ENCODE results near the gene CUTA. TPM values are rescaled to one million over a fixed set of nuclear protein-coding genes. Genes with fewer than 3 reads are reported as not detected.

CUTA gene
- total RNA-seq, 1 donor from 2014 or later = 73.2 TPM

DNA sequence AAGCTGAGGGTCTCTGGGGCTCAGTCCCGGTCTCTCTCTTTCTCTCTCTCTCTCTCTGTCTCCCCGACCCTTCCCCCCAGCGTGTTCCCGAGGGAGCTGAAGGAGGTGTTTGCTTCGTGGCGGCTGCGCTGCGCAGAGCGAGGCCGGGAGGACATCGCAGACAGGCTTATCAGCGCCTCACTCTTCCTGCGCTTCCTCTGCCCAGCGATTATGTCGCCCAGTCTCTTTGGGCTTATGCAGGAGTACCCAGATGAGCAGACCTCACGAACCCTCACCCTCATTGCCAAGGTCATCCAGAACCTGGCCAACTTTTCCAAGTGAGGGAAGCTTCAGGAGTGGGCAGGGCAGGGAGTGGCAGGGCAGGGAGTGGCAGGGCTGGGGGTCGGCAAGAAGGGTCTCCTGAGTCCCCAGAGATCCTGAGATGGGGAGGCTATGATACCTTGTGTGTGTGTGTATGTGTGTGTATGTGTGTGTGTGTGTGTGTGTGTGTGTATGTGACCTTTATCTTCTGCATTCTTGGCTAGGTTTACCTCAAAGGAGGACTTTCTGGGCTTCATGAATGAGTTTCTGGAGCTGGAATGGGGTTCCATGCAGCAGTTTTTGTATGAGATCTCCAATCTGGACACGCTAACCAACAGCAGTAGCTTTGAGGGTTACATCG, 22.9 kb upstream of the CUTA start:
- Histone ChIP-seq H3K4me3 (no peak overlapping the region), H3K36me3 (peaks cover 3 to 65% of the 10 kb centered on the region in 2 donors), H3K9me3 (no peaks in the 10 kb centered on the region), H3K4me1 (no peaks in the 10 kb centered on the region), H3K27me3 (no peaks in the 10 kb centered on the region), H3K27ac (no peak overlapping the region)
- DNase-seq (ENCODE audit: extremely low spot score in 2 of 2) = no peak
- intact Hi-C loops (cut with DNase I) = no loop called here
- TF ChIP-seq POLR2AphosphoS5 (IDR thresholded peaks at IDR 0.05; ENCODE audit: insufficient read depth in 1 of 2, low read depth in 1 of 2) (no peak), POLR2A (IDR thresholded peaks at IDR 0.05) (no peak)
- TF ChIP-seq, protein P1, sequence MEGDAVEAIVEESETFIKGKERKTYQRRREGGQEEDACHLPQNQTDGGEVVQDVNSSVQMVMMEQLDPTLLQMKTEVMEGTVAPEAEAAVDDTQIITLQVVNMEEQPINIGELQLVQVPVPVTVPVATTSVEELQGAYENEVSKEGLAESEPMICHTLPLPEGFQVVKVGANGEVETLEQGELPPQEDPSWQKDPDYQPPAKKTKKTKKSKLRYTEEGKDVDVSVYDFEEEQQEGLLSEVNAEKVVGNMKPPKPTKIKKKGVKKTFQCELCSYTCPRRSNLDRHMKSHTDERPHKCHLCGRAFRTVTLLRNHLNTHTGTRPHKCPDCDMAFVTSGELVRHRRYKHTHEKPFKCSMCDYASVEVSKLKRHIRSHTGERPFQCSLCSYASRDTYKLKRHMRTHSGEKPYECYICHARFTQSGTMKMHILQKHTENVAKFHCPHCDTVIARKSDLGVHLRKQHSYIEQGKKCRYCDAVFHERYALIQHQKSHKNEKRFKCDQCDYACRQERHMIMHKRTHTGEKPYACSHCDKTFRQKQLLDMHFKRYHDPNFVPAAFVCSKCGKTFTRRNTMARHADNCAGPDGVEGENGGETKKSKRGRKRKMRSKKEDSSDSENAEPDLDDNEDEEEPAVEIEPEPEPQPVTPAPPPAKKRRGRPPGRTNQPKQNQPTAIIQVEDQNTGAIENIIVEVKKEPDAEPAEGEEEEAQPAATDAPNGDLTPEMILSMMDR (IDR thresholded peaks at IDR 0.05) = no peak

DNA sequence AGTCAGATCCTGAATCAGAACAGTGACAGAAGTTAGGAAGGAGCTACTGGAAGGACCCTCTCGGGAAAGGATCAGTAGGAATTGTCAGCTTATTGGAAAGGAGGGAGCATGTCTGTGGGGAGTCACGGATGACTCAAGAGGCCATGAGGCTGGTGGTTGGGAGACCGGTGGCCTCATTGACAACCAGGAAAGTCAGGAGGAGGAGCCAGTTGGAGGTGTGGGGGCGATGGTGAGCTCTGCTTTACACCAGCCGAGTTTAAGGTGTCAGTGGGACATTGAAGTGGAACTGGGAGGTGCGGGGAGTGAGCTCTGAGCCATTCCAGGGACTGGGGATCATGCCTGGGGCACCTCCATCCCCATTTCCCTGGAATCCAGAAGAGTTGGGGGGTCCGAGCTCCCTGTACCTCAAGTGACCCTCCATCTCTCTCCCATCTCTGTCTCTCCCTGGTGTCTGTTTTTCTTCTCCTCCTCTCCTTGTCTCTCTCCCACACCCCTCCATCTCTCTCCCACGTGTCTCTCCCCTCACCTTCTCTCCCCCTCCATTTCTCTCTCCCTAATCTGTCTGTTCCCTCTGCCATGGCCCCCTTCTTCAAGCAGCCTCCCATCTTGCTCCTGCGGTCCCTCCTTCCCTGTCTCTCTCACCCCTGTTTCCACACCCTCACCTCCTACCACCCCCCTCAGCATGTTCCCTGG, 22.2 kb upstream of the CUTA start:
- H3K9me3 ChIP-seq = no peaks in the 10 kb centered on the region
- no peaks in the 10 kb centered on the region for H3K4me1 ChIP-seq
- H3K27ac ChIP-seq = no peak overlapping the region
- peaks cover 3 to 68% of the 10 kb centered on the region in 2 donors for H3K36me3 ChIP-seq
- no peaks in the 10 kb centered on the region for H3K27me3 ChIP-seq
- no peak overlapping the region for H3K4me3 ChIP-seq
- no peak for TF ChIP-seq POLR2AphosphoS5 (IDR thresholded peaks at IDR 0.05; ENCODE audit: insufficient read depth in 1 of 2, low read depth in 1 of 2)
- TF ChIP-seq POLR2A (IDR thresholded peaks at IDR 0.05) = no peak
- TF ChIP-seq, protein P1 (IDR thresholded peaks at IDR 0.05) = no peak
- intact Hi-C loops (cut with DNase I) = no loop called here
- DNase-seq (ENCODE audit: extremely low spot score in 2 of 2) = no peak

DNA sequence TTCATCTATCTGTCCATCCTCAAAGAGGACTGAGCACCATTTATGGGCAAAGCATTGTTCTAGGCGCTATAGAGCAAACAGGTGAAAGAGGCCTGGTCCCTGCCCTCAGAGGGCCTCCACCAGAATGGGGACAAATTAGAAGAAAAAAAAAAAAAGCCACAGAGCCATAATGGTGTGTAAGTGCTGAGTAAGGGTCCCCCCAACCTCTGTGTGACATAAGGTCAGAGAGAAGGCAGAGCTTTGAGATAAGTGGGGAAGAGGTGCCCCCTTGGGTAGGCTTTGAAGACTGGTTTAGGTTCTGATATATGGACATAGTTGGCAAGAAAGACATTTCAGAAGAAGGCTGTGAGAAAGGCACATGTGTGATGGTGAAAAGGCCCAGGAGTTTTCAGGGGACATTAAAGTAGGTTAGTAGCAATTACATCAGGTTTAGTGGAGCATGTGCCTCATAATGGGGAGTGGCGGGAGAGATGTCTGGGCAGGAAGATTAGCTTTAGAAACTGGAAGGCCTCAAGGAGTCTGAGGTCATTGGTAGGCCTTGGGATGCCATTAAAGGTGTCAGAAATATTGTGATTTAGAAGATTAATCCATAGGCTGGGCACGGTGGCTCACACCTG, 21.2 kb upstream of the CUTA start:
- TF ChIP-seq, protein P1 (IDR thresholded peaks at IDR 0.05) = no peak
- no peak for TF ChIP-seq POLR2AphosphoS5 (IDR thresholded peaks at IDR 0.05; ENCODE audit: insufficient read depth in 1 of 2, low read depth in 1 of 2)
- TF ChIP-seq POLR2A (IDR thresholded peaks at IDR 0.05) = no peak
- no peaks in the 10 kb centered on the region for H3K27me3 ChIP-seq
- no peaks in the 10 kb centered on the region for H3K4me1 ChIP-seq
- no peak overlapping the region for H3K27ac ChIP-seq
- H3K9me3 ChIP-seq = no peaks in the 10 kb centered on the region
- no peak for DNase-seq (ENCODE audit: extremely low spot score in 2 of 2)
- H3K36me3 ChIP-seq = peaks cover 3 to 62% of the 10 kb centered on the region in 2 donors
- no peak overlapping the region for H3K4me3 ChIP-seq
- intact Hi-C loops (cut with DNase I) = no loop called here

DNA sequence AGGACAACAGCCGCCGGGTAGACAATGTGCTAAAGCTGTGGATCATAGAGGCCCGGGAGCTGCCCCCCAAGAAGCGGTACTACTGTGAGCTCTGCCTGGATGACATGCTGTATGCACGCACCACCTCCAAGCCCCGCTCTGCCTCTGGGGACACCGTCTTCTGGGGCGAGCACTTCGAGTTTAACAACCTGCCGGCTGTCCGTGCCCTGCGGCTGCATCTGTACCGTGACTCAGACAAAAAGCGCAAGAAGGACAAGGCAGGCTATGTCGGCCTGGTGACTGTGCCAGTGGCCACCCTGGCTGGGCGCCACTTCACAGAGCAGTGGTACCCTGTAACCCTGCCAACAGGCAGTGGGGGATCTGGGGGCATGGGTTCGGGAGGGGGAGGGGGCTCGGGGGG, 19.8 kb upstream of the CUTA start:
- H3K4me3 ChIP-seq = no peak overlapping the region
- no peaks in the 10 kb centered on the region for H3K27me3 ChIP-seq
- H3K27ac ChIP-seq = no peak overlapping the region
- DNase-seq (ENCODE audit: extremely low spot score in 2 of 2) = no peak
- H3K9me3 ChIP-seq = no peaks in the 10 kb centered on the region
- TF ChIP-seq POLR2AphosphoS5 (IDR thresholded peaks at IDR 0.05; ENCODE audit: insufficient read depth in 1 of 2, low read depth in 1 of 2) = no peak
- no peak for TF ChIP-seq POLR2A (IDR thresholded peaks at IDR 0.05)
- peaks cover 8% of the 10 kb centered on the region for H3K4me1 ChIP-seq
- H3K36me3 ChIP-seq = peaks cover 3 to 50% of the 10 kb centered on the region in 2 donors
- intact Hi-C loops (cut with DNase I) = no loop called here

DNA sequence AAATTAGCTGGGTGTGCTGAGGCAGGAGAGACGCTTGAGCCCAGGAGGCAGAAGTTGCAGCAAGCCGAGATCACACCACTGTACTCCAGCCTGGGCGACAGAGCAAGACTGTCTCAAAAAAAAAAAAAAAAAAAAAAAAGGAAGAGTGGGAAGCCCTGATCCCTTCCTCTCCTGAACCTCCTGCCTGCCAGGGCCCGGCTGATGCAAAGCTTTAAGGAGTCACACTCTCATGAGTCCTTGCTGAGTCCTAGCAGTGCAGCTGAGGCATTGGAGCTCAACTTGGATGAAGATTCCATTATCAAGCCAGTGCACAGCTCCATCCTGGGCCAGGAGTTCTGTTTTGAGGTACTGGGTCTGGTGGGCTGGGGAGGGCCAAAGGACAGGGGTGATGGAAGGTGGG, 17.1 kb upstream of the CUTA start:
- H3K9me3 ChIP-seq = no peaks in the 10 kb centered on the region
- peaks cover 35% of the 10 kb centered on the region for H3K4me1 ChIP-seq
- intact Hi-C loops (cut with DNase I) = no loop called here
- no peak for DNase-seq (ENCODE audit: extremely low spot score in 2 of 2)
- no peak overlapping the region for H3K27ac ChIP-seq
- H3K36me3 ChIP-seq = peaks cover 0 to 37% of the 10 kb centered on the region in 2 donors
- TF ChIP-seq, protein P1 (IDR thresholded peaks at IDR 0.05) = no peak
- no peak for TF ChIP-seq POLR2A (IDR thresholded peaks at IDR 0.05)
- no peak for TF ChIP-seq POLR2AphosphoS5 (IDR thresholded peaks at IDR 0.05; ENCODE audit: insufficient read depth in 1 of 2, low read depth in 1 of 2)
- H3K27me3 ChIP-seq = no peaks in the 10 kb centered on the region
- H3K4me3 ChIP-seq = no peak overlapping the region
